Activated naive CD4-positive, alpha-beta T cell (primary cell): ENCODE results near the gene INCA1.

ENCODE experiments used
- DNase-seq, 4 experiments: peaks; one replicate each; lab custom pipeline; 2025; lab: John Stamatoyannopoulos, UW

The INCA1 gene

GRCh38 chr17:4948166-4948930, 49.0 kb downstream of the INCA1 start, which contains the start of gene PFN1:
Gene PFN1 (minus strand): TSS chr17:4948530. CDS start chr17:4948394, 136 bp downstream.
- DNase-seq = peak; percentile 58 to 89 (median 84)

DNA sequence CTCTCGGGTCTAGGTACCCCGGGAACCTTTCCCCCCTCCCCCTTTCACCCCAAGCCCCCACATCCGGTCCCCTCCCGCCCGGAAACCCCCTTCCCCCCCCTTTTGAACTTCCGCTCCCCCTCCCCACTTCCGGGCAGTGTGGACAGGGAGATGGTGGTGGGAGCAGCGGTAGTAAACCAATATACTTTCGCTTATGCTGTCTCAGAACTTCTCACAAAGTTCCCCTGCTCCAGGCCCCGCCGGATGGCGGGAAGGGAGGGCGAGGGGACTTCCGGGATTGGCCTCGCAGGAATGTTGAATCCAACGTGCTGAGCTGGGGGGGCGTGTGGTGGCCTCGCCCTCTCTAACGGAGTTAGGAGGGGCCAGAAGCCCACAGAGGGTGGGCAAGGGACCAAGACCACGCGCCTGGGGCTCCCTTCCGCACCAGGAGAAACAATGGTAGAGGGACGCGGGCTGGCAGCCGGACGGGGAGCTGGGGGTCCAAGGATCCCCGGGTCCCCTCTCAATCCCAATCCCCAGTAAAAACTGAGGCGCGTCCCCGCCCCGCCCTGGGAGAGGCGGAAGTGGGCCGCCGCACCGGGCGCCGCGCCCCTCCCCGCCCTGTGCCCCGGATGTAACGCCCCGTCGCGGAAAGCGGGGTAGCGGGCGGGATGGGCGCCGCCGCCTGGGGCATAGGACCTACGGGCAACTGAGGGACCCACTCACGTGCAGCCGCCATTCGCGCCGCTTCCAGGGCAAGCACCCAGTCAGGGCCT, 49.7 kb downstream of the INCA1 start:
- peak; percentile 41 to 68 (median 48) for DNase-seq

DNA sequence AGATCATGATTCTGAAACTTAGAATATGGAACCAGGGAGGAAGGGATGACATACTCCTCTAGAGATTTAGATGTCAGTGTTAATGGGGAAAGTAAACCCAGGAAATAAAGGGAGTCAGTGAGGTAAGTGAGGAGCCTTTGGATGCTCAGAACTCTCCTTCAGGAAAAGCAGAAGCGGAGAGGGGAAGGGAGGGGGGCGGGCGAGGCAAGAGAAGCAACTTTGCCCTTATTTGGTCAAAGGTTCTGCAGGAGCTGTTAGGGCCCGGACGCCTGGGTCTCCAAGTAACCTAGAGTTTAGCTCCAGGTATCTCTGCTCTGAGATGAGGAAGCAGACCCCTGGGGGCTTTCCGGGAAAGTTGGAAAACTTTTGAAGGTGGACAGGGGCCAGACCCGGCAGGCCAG, 50.3 kb downstream of the INCA1 start:
- DNase-seq = no peak

- no peak for DNase-seq
Measured at GRCh38 chr17:4946312-4946976, 50.9 kb downstream of the INCA1 start.

DNA sequence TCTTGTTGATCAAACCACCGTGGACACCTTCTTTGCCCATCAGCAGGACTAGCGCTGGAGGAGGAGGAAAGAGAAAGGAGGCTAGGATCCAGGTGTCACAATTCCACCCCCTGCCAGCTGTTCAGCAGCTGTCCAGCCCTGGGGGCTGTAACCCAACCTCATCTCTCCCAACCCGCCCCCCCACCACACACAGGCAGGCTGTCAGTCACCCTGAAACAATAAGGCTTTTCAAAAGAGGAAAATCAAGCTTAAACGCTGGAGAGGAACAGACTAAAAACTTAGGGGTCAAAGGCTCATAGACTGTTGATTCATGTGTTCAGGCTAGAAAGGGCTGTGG, 51.4 kb downstream of the INCA1 start:
- no peak for DNase-seq

DNA sequence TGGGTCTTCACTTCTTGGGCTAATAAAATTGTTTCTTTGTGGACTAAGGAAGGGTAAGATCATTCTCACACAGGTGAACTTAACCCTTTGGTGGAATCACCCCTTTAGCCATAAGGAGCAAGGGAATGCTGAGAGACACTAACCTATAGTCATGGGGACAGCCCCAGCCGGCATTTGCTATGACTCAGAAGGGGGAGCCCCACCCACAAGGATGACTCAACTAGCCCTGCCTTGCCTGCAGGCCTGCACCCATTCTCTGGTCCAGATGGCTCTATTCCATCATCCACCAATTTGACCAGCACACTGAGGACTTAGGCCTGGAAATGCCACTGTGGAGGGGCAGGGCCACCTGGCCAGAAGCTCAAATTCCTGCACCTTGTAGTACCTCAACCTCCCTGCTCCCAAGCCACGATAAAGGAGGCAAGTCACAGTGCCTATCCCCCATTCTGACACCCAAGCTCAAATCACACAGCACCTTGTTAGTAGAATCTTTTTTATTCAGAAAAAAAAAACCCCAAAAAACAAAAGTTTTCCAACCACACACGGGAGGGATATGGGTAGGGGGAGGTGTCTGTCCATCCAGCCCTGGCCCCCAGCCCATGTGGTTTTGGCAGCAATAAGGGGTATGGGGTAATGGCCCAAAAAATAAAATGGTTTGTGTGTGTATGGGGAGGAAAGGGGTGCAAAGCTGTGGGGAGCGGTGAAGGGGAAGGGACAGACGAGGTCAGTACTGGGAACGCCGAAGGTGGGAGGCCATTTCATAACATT, 52.0 kb downstream of the INCA1 start:
- peak; percentile 20 to 66 (median 43) for DNase-seq

DNA sequence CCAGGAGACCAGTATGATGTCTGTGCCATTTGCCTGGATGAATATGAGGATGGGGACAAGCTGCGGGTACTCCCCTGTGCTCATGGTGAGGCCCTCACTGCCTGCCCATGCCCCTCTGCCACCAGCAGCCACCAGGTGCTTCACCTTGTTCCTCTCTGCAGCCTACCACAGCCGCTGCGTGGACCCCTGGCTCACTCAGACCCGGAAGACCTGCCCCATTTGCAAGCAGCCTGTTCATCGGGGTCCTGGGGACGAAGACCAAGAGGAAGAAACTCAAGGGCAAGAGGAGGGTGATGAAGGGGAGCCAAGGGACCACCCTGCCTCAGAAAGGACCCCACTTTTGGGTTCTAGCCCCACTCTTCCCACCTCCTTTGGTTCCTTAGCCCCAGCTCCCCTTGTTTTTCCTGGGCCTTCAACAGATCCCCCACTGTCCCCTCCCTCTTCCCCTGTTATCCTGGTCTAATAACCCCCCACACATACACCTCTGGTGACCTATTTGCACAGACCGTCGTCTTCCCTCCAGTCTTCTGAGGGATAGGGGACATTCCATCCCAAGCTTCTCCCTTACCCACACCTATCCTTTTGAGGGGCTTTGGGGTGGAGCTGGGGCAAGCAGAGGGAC, 52.7 kb downstream of the INCA1 start:
- DNase-seq = no peak

- DNase-seq = peak in 1 of 4 experiments; percentile 20
Measured at GRCh38 chr17:4944163-4944553, 53.2 kb downstream of the INCA1 start.

- DNase-seq = no peak
Measured at GRCh38 chr17:4942760-4943508, 54.4 kb downstream of the INCA1 start.

GRCh38 chr17:4941319-4941610, 56.1 kb downstream of the INCA1 start:
- DNase-seq = no peak

DNA sequence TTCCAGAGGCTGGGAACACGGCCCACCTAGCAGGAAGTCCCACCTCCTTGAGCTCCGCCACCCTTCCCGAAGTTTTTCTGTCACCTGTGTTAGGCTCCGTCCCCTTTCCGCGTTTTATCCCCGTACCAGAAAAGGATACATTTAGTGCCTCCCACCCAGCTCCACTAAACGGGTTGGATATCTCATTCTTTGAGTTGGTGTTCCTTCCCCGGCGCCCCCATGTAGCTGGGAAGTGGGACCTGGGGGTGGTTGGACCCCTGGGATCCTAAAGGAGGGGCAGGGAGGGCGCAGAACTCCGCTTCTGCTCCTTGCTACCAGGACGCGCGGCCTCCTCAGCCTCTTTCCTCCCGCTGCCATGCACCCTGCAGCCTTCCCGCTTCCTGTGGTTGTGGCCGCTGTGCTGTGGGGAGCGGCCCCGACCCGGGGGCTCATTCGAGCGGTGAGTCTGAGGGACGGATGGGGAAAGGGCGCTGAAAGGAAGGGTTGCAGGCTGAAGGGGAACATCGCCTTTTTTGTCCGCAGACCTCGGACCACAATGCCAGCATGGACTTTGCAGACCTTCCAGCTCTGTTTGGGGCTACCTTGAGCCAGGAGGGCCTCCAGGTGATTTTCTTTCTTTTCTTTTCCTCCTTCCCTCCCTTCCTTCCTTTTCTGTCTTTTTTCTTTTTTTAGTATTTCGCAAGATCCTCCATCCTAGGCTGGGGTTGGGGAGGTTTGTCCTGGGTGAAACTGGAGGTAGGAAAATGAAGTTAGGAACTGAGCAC, 56.6 kb downstream of the INCA1 start:
- peak in 2 of 4 experiments; percentile 19 to 23 for DNase-seq

DNA sequence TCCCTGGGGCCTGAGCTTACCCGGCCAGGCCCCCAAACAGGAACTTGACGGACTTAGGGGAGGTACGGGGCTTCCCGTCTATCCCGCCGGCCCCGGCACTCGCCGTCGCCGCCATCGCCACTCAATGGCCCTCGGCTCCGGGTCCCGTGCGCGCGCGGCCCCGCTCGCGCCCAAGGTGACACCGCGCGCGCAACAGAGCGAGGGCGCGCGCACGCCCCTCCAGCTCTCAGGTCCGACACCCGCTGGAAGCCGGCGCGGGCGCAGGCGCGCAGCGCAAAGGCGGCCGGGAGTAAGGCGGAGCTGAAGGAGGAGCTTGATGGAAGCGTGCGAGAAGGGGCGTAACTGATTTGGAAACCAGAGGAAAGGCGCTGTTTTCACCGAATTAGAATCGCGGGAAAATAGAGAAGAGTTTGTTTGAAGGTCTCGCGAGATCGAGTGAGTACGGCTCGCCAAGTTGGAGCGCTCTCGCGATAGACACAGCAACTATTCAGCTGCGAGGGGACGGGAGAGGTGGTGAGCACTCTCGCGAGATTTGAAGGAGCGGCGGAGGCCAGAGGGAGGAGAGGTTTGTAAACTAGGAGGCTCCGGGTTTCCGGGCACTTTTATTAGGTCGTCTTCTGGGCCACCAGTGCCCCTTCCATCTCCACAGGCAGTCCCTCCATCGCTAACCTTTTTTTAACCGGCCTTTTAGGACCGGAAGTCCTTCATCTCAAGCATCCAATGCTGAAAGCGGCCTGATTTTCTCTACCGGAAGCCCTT, 57.3 kb downstream of the INCA1 start, which contains the start of the genes RNF167 and SLC25A11:
RNF167 (plus strand) TSS at position 473 of the 759 bp plus-strand sequence. CDS start 642 bp downstream, outside the sequence.
SLC25A11 (minus strand) TSS at position 251 of the 759 bp plus-strand sequence; CDS start at position 115, 136 bp downstream.
- peak; percentile 83 to 98 (median 95) for DNase-seq

DNA sequence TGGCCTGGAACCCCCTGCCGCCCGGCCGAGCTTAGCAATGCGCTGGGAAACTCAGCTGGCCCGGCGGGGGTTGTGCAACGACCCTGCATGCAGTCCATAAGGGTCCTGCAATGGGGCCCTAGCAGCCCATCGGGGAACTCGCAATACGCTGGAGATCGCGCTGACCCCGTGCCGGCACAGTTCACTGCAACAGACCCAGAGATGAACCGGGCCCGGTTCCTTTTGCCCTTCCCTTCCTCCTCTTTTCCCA, 57.9 kb downstream of the INCA1 start:
- no peak for DNase-seq

- no peak for DNase-seq
Measured at GRCh38 chr17:4938688-4939545, 58.4 kb downstream of the INCA1 start.
